ENCODE results near the gene CHP2.
"Not testable (repeated sequence)": the region's sequence is repeated elsewhere in the genome, so short reads cannot be mapped to it uniquely, and the experiment has no call there.

The CHP2 gene

GRCh38 chr16:23748630-23749029 is 6.2 kb upstream of the CHP2 start:
- no peak for DNase-seq (ENCODE audit: low read depth)

GRCh38 chr16:23751053-23751452 is 3.8 kb upstream of the CHP2 start:
- DNase-seq (ENCODE audit: low read depth): not testable (repeated sequence)

GRCh38 chr16:23753908-23754593 is 775 bp upstream of the CHP2 start:
- no peak for DNase-seq (ENCODE audit: low read depth)

- no peak for DNase-seq (ENCODE audit: low read depth)
These were observed 621 bp downstream of the CHP2 start for GRCh38 chr16:23755484-23755809.

GRCh38 chr16:23757116-23757515 is 2.3 kb downstream of the CHP2 start:
- no peak for DNase-seq (ENCODE audit: low read depth)

DNA sequence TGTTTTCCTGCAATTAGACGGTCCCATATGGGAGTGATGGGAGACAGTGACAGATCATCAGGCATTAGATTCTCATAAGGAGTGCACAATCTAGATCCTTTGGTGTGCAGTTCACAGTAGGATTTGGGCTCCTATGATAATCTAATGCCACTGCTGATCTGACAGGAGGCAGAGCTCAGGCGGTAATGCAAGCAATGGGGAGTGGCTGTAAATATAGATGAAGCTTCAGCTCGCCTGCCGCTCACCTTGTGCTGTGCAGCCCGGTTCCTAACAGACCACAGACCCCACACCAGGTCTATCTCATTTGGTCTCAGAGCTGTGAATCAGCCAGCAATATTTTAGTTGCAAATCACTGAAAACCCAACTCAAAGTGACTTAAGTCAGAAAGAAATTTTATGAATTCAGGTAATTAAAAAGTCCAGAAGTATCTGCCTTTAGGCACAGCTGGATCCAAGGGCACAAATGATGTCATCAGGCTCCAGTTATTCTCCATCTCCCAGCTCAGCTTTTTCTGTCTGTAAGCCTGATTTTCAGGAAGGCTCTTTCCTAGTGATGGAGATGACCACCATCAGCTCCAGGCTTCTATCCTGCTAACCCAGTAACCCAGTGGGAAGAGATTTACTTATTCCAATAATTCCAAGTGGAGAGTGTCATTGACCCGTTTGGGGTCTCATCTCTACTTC is 3.3 kb downstream of the CHP2 start:
- DNase-seq (ENCODE audit: low read depth): no peak

DNA sequence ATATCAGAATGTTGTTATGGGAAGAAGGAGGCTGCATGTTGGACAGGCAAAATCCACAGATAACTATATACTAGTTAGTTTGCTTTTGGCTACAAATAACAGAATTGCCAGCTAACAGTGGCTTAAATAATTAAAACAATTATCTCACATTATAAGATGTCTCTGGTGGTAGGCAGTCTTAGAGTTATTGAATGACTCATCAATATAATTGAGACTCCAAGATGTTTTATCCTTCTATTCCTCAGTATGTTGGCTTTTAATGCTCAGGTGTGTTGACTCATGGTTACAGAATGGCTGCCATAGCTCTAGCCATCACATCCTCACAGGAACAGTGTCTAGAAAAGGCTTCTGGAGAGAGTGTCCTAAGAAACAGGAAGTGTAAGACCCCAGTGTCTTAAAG is 11.1 kb downstream of the CHP2 start:
- DNase-seq (ENCODE audit: low read depth): no peak

- DNase-seq (ENCODE audit: low read depth): no peak
These were observed 13.8 kb downstream of the CHP2 start for GRCh38 chr16:23768581-23768980.

- DNase-seq (ENCODE audit: low read depth): no peak
These were observed 16.2 kb downstream of the CHP2 start for GRCh38 chr16:23771027-23771426.

DNA sequence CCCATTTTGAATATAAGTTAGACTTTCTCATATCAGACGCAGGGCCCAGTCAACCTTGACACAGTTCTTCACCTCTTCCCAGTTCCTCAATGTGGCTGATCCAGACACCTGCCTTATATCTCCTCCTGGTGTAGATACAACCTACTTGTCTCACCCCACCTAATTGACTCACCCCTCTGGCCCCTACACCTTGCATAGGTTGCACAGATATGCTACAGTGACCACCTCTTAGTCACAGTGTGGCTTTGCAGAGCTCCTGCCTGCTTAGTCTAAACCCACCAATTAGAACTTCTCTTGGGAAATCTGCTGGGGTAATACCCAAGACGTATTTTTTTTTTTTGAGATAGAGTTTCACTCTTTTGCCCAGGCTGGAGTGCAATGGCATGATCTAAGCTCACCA is 16.8 kb downstream of the CHP2 start:
- DNase-seq (ENCODE audit: low read depth): no peak

GRCh38 chr16:23773339-23773738 is 18.5 kb downstream of the CHP2 start:
- DNase-seq (ENCODE audit: low read depth): no peak

- no peak for DNase-seq (ENCODE audit: low read depth)
These were observed 26.4 kb downstream of the CHP2 start for GRCh38 chr16:23781176-23781575.

- DNase-seq (ENCODE audit: low read depth): no peak
These were observed 30.1 kb downstream of the CHP2 start for GRCh38 chr16:23784811-23785447.

- no peak for DNase-seq (ENCODE audit: low read depth)
These were observed 31.0 kb downstream of the CHP2 start for GRCh38 chr16:23785842-23786241.

DNA sequence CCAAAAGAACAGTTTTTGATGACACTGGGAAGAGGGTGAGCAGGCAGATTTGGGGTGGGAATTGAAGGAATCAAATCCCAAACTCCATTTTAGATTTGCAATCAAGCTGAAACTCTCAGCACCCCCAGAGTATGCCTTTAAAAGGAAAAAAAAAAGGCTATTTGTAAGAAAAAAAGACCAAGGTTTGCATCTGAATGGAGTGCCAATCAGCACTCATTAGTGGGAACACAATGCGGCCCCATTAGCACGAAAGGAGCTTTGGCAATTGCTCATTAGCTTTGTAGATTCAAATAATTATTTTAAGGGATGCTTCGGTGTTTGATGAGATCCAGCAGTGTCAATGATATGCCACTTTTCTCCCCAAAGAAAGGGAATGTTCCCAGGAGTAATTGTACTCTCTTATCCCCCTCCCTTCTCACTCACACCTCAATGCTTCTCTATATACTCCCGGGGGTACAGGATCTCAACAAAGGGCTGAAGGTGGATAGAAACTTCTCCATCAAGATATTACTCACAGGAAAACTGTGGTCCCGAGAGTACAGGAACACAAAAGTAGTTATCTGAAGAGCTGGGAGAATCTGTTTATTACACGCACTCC is 32.2 kb downstream of the CHP2 start:
- DNase-seq (ENCODE audit: low read depth): no peak

DNA sequence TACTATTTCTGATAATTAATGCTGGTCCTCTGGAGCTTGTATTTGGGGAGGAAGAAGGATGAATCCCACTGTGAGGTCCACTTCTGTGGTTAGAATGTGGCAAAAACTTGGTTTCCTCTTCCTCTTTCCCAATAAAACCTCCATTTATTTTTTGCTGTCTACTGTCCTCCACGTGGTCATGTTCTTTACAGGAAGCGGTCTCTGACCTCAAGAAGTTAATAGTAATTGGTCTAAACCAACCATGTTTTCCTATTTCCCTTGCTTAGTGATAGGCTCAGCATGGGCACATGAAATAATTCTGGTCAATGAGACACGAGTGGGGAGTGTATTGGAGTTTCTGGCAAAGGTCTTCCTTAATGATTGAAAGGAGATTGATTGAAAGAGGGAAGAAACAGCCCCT is 33.9 kb downstream of the CHP2 start:
- no peak for DNase-seq (ENCODE audit: low read depth)

DNA sequence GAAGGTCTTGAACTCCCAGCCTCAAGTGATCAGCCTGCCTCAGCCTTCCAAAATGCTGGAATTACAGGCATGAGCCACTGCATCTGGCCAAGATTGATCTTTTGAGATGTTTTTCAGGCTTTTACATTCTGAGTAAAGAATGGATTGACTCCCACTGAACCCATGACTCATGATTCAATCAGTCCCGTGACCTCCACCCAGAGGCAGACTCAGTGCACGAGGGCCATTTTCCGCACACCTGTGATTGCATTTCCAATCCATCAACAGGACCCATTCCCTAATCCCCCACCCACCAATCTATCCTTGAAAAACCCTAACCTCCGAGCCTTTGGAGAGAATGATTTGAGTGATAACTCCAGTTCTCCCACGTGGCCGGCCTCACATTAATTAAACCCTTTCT is 40.6 kb downstream of the CHP2 start:
- no peak for DNase-seq (ENCODE audit: low read depth)

- DNase-seq (ENCODE audit: low read depth): no peak
These were observed 42.1 kb downstream of the CHP2 start for GRCh38 chr16:23796941-23797340.

GRCh38 chr16:23801378-23801777 is 46.6 kb downstream of the CHP2 start:
- DNase-seq (ENCODE audit: low read depth): peak; percentile 66

DNA sequence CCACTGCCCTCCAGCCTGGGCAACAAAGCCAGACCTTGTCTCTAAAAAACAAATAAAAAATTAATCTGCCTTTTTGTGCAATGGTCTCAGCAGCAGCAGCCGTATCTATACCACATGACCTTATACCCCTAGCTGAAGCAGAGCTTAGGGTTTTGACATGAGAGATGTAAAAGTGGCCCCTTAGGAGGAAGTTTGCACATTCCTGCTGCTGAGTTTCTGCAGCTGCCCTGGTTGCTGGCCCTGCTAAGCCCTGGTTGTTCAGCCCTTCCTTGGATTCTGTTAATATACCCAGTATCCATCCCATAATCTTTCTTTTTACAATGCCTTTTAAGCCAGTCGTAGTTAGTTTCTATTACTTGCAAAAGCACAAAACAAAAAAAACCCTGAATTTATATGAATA is 48.0 kb downstream of the CHP2 start:
- DNase-seq (ENCODE audit: low read depth): no peak

- peak; percentile 47 for DNase-seq (ENCODE audit: low read depth)
These were observed 48.8 kb downstream of the CHP2 start for GRCh38 chr16:23803591-23804123.

GRCh38 chr16:23807028-23807427 is 52.2 kb downstream of the CHP2 start:
- DNase-seq (ENCODE audit: low read depth): no peak

Data from activated T-helper 9 cell treated with anti-CD3 and anti-CD28 coated beads, Interleukin-2, amount 50 U/mL, for 16 hours (primary cell).